HPDE6-E6E7 (cell line): Measurements from ENCODE around the gene KIAA1755.
"Not testable (repeated sequence)": the region's sequence is repeated elsewhere in the genome, so short reads cannot be mapped to it uniquely, and the experiment has no call there.

Experiments used
- DNase-seq: peaks from one replicate; pipeline ENCODE4 v3.0.0; 2011; ENCODE audit warnings: missing footprints; ENCODE audit errors: extremely low spot score

KIAA1755 gene

DNA sequence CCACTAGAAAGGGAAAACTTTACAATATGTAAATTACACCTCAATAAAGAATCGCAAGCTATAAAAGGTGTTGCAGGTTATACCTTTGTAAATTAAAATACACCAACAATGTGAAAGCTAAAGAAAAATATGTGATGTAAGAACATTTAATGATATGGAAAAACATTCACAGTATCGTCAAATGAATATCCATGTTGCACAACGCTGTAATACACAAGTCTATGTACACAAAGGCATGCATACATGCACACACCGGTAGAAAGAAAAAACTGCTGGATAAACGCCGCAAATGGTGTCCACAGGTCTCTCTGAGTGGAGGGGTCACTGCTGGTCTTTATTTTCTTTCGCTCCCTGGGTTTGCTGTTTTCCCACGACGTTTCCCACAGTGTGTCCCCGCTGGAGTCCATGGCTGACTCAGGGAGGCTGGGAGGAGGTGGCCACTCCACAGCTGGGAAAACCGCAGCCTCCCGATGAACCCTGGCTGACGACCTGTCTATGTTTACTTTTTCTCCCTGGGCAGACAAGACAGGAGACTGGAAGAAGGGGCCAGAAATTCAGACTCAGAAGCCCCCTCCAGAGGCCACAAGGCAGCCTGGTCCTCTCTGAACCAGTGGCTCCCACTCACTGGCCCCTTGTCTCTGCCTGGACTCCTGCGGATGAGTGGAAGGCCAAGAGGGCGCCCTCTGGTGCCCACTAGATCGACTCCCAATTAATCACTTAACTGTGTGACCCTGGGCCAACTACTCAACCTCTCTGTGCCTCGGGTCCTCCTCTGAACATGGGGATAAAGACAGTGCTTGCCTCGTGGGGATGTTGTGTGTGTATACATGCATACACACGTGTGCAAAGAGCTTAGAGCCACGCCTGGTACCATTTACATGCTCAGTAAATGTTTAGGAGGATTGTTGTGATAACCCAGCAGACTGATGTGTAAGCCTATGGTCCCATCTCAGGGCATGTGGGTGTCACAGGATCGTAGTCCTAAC, 30.6 kb upstream of the KIAA1755 start:
- DNase-seq, result peak; percentile 51

DNA sequence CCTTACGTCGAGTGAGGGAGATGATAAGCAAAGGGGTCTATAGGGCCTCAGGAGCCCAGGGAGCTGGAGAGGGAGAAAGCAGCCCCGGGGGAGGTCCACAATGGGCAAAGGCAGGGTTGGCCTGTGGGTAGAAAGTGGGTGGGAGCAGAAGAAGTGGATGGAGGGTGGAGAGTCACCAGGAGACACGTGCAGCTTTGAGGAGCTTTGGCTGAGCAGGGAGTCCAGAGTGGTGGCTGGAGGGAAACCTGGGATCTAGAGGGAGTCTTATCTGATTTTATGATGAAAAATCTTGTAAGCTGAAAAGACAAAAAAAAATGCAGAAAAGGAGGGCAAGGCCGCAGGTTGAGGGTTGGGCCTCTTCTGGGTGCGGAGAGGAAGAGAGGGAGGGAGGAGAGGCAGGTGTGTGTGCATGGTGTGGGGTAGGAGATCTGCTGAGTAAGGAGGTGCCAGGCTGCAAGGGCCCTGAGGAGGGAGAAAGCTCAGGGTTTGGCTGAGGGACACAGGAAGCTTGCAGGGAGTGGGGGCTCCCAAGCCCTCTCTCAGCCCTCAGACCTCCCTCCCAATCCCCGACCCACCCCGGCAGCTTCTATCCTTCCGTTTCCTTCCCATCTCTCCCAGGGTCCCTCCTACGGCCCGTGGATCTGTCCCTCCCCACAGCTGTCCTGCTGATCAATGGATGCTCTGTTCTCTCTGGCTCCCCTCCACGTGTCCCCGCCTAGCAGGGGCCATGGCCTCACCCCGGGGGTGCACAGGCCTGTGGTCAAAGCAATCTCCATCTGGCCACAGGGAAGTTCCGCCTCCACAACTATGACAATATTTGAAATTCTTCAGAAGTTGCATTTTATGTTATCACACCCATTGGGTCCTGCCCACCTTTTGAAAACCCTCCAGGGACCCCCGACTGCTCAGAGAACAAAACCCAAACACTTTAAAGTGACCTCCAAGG, 26.3 kb upstream of the KIAA1755 start:
- no peak for DNase-seq

DNA sequence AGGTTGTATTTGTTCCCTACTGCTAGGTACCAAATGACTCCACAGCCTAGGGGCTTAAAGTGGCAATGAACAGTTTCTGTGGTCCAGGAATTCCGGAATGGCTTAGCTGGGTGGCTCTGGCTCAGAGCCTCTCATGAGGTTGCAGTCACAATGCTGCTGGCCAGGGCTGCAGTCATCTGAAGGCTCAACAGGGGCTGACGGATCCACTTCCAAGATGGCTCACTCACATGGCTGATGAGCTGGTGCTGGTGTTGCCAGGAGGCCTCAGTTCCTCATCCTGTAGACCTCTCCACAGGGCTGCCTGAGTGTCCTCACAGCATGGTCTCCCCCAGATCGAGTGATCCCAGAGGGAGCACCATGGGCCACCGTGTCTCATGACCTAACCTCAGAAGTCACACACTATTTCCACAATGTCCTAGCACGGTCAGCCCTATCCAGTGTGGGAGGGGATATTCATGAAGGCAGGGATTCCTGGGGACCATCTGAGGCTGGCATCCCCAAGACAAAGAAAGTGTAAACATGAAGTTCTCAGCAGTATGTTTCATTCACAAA, 24.4 kb upstream of the KIAA1755 start:
- DNase-seq, result no peak

DNA sequence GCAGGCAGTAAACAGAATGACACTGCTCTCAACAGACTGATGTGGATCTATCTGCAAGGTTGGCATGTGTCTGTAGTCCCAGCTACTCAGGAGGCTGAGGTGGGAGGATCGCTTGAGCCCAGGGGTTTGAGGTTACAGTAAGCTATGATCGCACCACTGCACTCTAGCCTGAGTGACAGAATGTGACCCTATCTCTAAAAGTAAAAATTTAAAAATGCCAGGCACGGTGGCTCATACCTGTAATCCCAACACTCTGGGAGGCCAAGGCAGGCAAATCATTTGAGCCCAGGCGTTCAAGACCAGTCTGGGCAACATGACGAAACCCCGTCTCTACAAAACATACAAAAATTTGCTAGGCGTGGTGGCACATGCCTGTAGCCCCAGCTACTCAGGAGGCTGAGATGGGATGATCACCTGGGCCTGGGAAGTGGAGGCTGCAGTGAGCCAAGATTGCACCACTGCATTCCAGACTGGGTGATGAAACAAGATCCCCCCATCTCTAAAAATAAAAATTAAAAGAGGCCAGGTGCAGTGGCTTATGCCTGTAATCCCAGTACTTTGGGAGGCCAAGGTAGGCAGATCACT, 23.6 kb upstream of the KIAA1755 start:
- DNase-seq, result not testable (repeated sequence)

GRCh38 chr20:38283236-38283635, 22.7 kb upstream of the KIAA1755 start:
- no peak for DNase-seq

DNA sequence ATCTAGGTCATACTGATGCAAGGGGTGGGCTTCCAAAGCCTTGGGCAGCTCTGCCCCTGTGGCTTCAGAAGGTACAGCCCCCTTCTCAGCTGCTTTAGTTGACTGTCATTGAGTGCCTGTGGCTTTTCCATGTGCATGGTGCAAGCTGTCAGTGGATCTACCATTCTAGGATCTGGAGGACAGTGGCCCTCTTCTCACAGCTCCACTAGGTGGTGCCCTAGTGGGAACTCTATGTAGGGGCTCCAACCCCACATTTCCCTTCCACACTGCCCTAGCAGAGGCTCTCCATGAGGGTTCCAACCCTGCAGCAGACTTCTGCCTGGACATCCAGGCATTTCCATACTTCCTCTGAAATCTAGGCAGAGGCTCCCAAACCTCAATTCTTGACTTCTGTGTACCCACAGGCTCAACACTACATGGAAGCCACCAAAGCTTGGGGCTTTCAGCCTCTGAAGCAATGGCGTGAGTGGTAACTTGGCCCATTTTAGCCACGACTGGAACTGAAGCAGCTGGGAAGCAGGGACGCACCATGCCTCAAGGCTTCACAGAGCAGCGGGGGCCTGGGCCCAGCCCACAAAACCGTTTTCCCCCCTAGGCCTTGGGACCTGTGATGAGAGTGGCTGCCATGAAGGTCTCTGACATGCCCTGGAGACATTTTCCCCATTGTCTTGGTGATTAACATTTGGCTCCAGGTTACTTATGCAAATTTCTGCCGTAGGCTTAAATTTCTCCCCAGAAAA, 20.8 kb upstream of the KIAA1755 start:
- DNase-seq, result not testable (repeated sequence)

DNA sequence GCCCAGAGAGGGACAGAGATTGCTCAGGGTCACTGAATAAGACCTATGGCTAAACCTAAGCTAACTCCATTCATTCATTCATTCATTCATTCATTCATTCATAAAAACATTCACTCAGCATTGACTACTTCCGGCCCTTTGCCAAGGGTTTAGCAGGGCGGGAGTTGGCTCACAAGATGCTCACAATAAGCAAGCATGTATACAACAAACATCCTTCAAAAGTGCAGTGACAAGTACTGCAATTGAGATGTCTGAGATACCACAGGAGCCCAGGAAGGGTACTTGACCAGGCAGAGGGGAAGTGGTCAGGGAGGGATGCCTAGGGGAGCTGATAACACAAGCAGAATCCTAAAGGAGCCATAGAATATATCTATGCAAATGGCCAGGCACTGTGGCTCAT, 18.2 kb upstream of the KIAA1755 start:
- DNase-seq, result no peak

- DNase-seq, result no peak
Observed at GRCh38 chr20:38278131-38278530, 17.6 kb upstream of the KIAA1755 start.

GRCh38 chr20:38277691-38278090, 17.2 kb upstream of the KIAA1755 start:
- DNase-seq, result no peak

GRCh38 chr20:38277285-38277684, 16.8 kb upstream of the KIAA1755 start:
- DNase-seq, result no peak

GRCh38 chr20:38275815-38276550, 15.4 kb upstream of the KIAA1755 start:
- DNase-seq, result peak; percentile 53

- DNase-seq, result no peak
Observed at GRCh38 chr20:38272961-38273360, 12.4 kb upstream of the KIAA1755 start.

DNA sequence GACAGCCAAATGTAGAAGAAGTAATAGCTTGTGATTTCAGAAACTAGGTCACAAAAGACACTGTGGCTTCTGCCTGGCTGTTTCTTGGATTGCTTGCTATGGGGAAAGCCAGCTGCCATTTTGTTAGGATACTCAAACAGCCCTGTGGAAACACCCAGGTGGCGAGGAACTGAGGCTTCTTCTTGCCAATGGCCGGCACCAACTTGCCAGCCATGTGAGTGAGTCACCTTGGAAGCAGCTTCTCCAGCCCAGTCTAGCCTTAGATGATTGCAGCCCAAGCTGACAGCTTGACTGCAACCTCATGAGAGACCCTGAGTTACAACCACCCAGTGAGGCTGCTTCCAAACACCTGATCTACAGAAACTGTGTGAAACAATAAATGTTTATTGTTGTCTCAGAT, 11.9 kb upstream of the KIAA1755 start:
- no peak for DNase-seq

- DNase-seq, result no peak
Observed at GRCh38 chr20:38271608-38272120, 11.1 kb upstream of the KIAA1755 start.

DNA sequence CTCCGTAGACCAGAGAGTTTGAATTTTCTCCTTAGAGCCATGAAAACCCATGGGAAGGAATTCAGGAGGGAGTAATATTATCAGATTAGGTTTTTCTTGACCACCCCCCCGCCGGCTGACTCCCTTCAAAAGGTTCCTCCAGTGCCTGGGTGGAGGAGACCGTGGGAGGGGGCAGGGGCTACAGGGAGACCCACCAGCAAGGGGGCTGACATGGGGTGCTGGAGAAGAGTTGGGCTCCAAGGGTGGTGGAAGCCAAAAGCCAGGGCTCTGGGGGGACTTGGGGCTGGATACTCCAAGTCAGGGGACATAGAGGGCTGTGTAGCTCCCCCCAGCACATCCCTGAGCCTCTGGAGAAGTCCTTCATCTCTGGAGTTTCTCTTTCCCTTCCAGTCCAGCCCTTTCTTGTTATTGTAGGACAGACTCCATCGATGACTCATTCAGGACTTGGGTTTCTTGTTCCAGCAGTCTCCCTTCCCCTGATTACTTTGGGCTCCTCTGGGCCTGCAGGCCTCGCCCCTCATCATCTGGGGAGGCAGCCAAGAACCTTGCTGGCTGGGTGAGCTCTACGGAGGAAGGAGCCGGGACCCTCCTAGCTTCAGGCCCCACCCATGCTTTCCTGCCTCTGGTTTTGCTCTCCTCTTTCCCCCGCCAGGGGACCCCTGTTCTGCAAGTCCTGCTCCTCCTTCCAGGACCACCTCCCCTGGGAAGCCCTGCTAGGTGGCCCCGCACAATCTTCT, 10.5 kb upstream of the KIAA1755 start:
- DNase-seq, result peak; percentile 99

- DNase-seq, result no peak
Observed at GRCh38 chr20:38269715-38270114, 9.2 kb upstream of the KIAA1755 start.

DNA sequence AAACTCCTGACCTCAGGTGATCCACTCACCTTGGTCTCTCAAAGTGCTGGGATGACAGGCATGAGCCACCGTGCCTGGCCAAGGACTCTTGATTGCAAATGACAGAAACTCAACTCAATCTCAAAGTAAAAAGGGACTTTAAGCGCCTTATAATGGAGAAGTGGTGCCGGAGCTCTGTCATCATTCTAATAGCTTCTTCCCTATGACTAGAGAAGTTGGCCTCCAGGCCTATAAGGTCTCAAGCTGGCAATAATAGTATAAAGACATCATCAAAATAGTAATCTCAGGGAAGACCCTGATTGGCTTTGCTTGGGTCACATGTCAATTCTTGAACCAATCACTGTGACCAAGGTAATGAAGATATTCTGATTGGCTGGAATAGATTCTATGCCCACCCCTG, 8.5 kb upstream of the KIAA1755 start:
- DNase-seq, result no peak

- DNase-seq, result no peak
Observed at GRCh38 chr20:38267901-38268514, 7.5 kb upstream of the KIAA1755 start.

DNA sequence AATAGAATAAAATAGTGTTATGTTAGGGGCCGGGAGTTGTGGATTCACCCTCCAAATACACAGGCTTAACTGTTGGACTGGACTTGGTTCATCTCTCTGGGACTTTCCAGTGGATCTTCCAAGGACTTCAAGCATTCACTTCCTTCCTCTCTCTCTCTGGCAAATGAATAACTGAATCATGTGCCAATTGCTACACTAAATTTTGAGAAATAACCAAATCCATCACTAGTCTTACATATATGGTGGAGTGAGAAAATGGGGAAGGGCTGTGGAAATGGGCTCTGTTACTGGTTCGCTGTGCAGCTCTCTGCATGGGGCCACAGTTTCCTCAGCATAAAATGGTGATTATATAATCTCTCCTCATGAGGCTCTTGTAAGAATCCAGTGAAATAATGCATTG, 6.8 kb upstream of the KIAA1755 start:
- no peak for DNase-seq
